OCI-LY7 (cell line): Measurements from ENCODE around the gene ZNF672.

ENCODE experiments used
- CTCF ChIP-seq: fragments of 200-600 bp; sonication (generic); conservative IDR thresholded peaks from 2 replicates; pipeline ENCODE4 v1.5.1; 2014; ENCODE audit warnings: mild to moderate bottlenecking, antibody characterized with exemption, low read length, moderate library complexity, mixed read lengths
- EZH2phosphoT487 ChIP-seq: fragments of 200-600 bp; sonication (generic); IDR thresholded peaks from 2 replicates; pipeline ENCODE4 v1.6.1; 2018; ENCODE audit warnings: low read depth, borderline replicate concordance, mild to moderate bottlenecking, mixed run types, antibody characterized with exemption, low read length, moderate library complexity, mixed read lengths

GRCh38 chr1:248798791-248799190 is 39.2 kb upstream of the ZNF672 start:
- TF ChIP-seq CTCF (no peak), EZH2phosphoT487 (no peak)
